ENCODE measurements around the gene ZFAND3. TPM values are rescaled to one million over a fixed set of nuclear protein-coding genes. Genes with fewer than 3 reads are reported as not detected.

ZFAND3 gene
- total RNA-seq, 1 donor from 2014 or later: 32.7 TPM

DNA sequence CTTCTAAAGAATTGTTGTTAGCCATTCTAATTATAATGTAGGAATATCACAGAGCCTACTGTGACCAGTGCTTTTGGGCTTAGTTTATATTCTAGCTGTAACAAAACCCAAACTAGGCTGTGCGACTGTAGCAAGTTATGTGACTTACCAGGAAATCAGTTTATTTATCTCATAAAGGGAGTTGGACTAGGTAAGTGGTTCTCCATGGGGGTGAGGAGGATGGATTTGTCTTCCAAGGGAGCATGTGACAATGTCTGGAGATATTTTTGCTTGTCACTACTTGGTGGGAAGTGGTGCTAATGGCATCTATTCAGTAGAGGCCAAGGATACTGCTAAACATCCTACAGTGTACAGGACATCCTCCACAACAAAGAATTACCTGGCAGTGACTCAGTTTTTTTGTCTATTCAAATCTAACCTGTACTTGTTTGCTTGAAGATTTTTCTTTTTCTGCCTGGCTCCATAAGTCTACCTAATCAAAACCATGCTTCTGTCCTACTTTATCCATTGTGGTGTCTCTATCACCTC is 32.5 kb downstream of the ZFAND3 start:
- no peak for DNase-seq (ENCODE audit: low spot score in 2 of 2)
- H3K4me3 ChIP-seq: no peak overlapping the region
- H3K27ac ChIP-seq: no peak overlapping the region
- TF ChIP-seq, protein P1, sequence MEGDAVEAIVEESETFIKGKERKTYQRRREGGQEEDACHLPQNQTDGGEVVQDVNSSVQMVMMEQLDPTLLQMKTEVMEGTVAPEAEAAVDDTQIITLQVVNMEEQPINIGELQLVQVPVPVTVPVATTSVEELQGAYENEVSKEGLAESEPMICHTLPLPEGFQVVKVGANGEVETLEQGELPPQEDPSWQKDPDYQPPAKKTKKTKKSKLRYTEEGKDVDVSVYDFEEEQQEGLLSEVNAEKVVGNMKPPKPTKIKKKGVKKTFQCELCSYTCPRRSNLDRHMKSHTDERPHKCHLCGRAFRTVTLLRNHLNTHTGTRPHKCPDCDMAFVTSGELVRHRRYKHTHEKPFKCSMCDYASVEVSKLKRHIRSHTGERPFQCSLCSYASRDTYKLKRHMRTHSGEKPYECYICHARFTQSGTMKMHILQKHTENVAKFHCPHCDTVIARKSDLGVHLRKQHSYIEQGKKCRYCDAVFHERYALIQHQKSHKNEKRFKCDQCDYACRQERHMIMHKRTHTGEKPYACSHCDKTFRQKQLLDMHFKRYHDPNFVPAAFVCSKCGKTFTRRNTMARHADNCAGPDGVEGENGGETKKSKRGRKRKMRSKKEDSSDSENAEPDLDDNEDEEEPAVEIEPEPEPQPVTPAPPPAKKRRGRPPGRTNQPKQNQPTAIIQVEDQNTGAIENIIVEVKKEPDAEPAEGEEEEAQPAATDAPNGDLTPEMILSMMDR (IDR thresholded peaks at IDR 0.05): no peak
- H3K4me1 ChIP-seq: peaks cover 0 to 10% of the 10 kb centered on the region in 2 donors
- intact Hi-C loops (cut with DNase I): no loop called here
- H3K9me3 ChIP-seq: no peaks in the 10 kb centered on the region
- H3K27me3 ChIP-seq: no peaks in the 10 kb centered on the region
- no peaks in the 10 kb centered on the region for H3K36me3 ChIP-seq

DNA sequence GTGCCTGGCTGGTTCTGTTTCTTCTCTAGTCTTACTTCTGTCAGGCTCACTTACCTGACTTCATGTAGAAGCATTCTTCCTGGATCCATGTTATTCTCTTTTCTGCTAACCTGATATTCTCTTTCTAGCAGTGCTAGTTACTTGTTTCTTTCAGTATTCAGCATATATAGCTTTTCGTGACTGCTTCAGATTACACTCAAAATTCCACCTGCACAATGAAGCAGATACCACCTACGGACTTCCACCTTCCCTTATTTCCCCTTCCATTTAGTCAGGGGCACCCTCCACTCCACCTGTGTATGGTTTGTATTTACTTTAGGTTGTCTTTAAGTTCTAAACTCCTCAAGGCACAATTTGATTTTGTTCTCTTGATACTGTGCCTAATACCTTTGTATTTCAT is 36.8 kb downstream of the ZFAND3 start:
- H3K9me3 ChIP-seq: no peaks in the 10 kb centered on the region
- intact Hi-C loops (cut with DNase I): no loop called here

DNA sequence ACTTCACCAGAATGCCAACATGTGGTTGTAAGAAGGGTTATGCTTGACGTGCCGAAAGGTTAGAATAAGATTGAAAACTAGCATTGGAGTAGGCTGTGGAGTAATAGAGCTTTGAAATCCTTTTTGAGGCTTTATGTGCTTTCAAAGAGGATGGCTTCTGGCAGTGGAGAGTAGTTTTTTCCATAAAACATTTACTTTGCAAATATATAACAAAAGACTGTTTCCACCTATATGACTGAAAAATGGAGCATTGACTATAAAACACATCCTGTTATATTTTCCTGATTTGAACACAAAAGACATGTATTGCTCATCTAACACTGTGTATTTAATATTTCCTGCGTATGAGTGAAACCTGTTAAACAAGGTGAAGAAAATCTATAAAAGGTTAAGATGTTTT is 38.8 kb downstream of the ZFAND3 start:
- no peak for DNase-seq (ENCODE audit: low spot score in 2 of 2)
- no peak overlapping the region for H3K4me3 ChIP-seq
- no peaks in the 10 kb centered on the region for H3K36me3 ChIP-seq
- no peak overlapping the region for H3K27ac ChIP-seq
- H3K27me3 ChIP-seq: no peaks in the 10 kb centered on the region
- H3K9me3 ChIP-seq: no peaks in the 10 kb centered on the region
- H3K4me1 ChIP-seq: peaks cover 0 to 14% of the 10 kb centered on the region in 2 donors
- intact Hi-C loops (cut with DNase I): no loop called here
- TF ChIP-seq, protein P1 (IDR thresholded peaks at IDR 0.05): no peak

More for the DNA sequence above, 36.8 kb downstream of the ZFAND3 start:
- H3K36me3 ChIP-seq: no peaks in the 10 kb centered on the region
- DNase-seq (ENCODE audit: low spot score in 2 of 2): no peak
- H3K4me3 ChIP-seq: no peak overlapping the region
- no peaks in the 10 kb centered on the region for H3K27me3 ChIP-seq
- H3K27ac ChIP-seq: no peak overlapping the region
- TF ChIP-seq, protein P1 (IDR thresholded peaks at IDR 0.05): no peak
- peaks cover 0 to 3% of the 10 kb centered on the region in 2 donors for H3K4me1 ChIP-seq

- no peak for DNase-seq (ENCODE audit: low spot score in 2 of 2)
- peaks cover 0 to 14% of the 10 kb centered on the region in 2 donors for H3K4me1 ChIP-seq
- TF ChIP-seq, protein P1 (IDR thresholded peaks at IDR 0.05): peak; percentile 20 to 54 (median 47)
- H3K36me3 ChIP-seq: no peaks in the 10 kb centered on the region
- intact Hi-C loops (cut with DNase I): loop anchor here (2.0 to 5.0 kb wide), 2 partner anchors 43 to 70 kb away; partner anchors contain the start of gene ZFAND3
- no peak overlapping the region for H3K4me3 ChIP-seq
- no peaks in the 10 kb centered on the region for H3K9me3 ChIP-seq
- H3K27ac ChIP-seq: no peak overlapping the region
- H3K27me3 ChIP-seq: no peaks in the 10 kb centered on the region
Measured at GRCh38 chr6:37860226-37860839, 40.8 kb downstream of the ZFAND3 start.

DNA sequence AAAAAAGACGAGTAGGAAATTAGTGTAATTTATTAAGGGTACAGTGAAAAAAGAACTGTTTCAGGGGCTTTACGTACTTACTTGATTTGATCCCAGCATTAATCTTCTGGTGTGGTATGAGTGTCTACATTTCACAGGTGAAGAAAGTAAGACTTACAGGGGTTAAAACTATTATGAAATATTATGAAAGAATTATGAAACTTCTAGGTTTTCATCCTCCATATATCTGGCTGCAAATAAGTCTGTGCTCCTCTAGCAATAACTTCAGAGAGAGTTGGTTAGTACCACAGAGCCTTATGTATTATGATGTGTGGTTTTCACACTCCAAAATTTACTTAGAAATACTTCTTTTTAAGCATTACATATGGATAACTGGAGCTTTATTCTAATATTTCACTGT is 41.9 kb downstream of the ZFAND3 start:
- intact Hi-C loops (cut with DNase I): loop anchor here (2.0 to 5.0 kb wide), 2 partner anchors 44 to 71 kb away; partner anchors contain the start of gene ZFAND3
- Histone ChIP-seq H3K4me1 (peaks cover 0 to 14% of the 10 kb centered on the region in 2 donors), H3K27me3 (no peaks in the 10 kb centered on the region), H3K4me3 (no peak overlapping the region), H3K27ac (no peak overlapping the region), H3K9me3 (no peaks in the 10 kb centered on the region), H3K36me3 (no peaks in the 10 kb centered on the region)
- TF ChIP-seq, protein P1 (IDR thresholded peaks at IDR 0.05): no peak
- no peak for DNase-seq (ENCODE audit: low spot score in 2 of 2)

All from ascending aorta (tissue), 2 donors.